Right lobe of liver (tissue), 4 donors: ENCODE measurements around the gene LENEP.

Experiments used
- CTCF ChIP-seq, 4 donors: fragments of 200-600 bp in 3 of 4; fragments of 450-650 bp in 1 of 4; IDR thresholded peaks; one replicate each; pipeline versions ENCODE4 v1.5.1 to v1.8.0; 2016 to 2022; ENCODE audit warnings: antibody characterized with exemption in 4 of 4, mild to moderate bottlenecking in 2 of 4
- POLR2A ChIP-seq: fragments of 450-650 bp; IDR thresholded peaks from one replicate; pipeline ENCODE4 v1.6.1; 2017; ENCODE audit warnings: antibody characterized with exemption, mild to moderate bottlenecking
- donor health status: DM: no; HTN: no; CAD: no.
- donor health status: DM: no; HTN: no; CAD: no.
- donor health status: DM: no; HTN: yes; CAD: no.

DNA sequence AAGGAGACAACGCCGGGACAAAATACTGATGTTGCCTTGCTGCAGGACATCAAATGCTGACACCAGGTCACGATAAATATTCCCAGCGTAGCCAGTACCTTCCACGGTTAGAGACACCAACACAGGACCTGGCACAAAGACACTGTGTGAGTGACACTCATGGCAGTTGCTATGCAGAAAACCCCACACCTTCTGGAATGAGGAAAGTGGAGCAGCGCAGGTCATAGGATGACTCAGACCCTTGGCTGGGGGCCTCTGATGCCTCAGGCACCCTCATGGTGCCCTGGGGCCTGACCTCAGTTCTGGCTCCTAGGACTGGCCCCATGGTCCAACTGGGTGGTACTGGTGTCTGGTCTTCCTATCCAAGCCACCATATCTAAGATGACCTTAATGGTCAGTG, 33.2 kb downstream of the LENEP start:
- TF ChIP-seq CTCF (IDR thresholded peaks at IDR 0.05) = no peak
- TF ChIP-seq POLR2A = no peak
